Rectal smooth muscle tissue (tissue), 1 donor: ENCODE measurements around the gene C1orf116.

Experiments used
- H3K27ac ChIP-seq: one replicate; pipeline ENCODE4 v1.7.0; 2013; ENCODE audit warnings: low read depth, low read length, inconsistent platforms
- H3K27me3 ChIP-seq: one replicate; pipeline ENCODE4 v1.7.0; 2013; ENCODE audit warnings: low read length; ENCODE audit not compliant: control insufficient read depth, insufficient read depth
- H3K36me3 ChIP-seq: one replicate; pipeline ENCODE4 v1.7.0; 2013; ENCODE audit warnings: low read length; ENCODE audit not compliant: control insufficient read depth, insufficient read depth
- H3K4me1 ChIP-seq: one replicate; pipeline ENCODE4 v1.7.0; 2013; ENCODE audit warnings: low read length; ENCODE audit not compliant: control insufficient read depth, insufficient read depth
- H3K4me3 ChIP-seq: one replicate; pipeline ENCODE4 v1.7.0; 2013; ENCODE audit warnings: low read length
- H3K9ac ChIP-seq: one replicate; pipeline ENCODE4 v1.7.0; 2013; ENCODE audit warnings: low read length

Gene C1orf116

DNA sequence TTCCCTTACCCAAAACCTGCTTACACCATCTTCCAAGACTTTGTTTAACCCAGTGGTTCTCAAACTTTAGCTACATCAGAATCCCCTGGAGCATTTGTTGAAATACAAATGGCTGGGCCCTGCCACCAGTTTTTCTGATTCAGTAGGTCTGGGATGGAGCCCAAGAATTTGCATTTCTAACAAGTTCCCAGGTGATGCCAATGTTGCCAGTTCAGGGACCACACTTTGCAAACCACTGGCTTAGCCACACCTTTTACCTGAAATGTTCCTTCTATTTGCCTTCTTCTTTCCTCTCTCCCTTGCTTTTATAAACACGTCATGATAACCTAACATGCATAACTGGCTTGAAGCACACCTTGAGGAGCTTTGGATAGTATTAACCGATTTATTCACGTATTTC lies 46.2 kb downstream of the C1orf116 start:
- H3K27me3 ChIP-seq, result no peaks in the 10 kb centered on the region
- no peak overlapping the region for H3K9ac ChIP-seq
- H3K27ac ChIP-seq, result no peak overlapping the region
- no peak overlapping the region for H3K4me3 ChIP-seq
- H3K4me1 ChIP-seq, result no peaks in the 10 kb centered on the region
- no peaks in the 10 kb centered on the region for H3K36me3 ChIP-seq

DNA sequence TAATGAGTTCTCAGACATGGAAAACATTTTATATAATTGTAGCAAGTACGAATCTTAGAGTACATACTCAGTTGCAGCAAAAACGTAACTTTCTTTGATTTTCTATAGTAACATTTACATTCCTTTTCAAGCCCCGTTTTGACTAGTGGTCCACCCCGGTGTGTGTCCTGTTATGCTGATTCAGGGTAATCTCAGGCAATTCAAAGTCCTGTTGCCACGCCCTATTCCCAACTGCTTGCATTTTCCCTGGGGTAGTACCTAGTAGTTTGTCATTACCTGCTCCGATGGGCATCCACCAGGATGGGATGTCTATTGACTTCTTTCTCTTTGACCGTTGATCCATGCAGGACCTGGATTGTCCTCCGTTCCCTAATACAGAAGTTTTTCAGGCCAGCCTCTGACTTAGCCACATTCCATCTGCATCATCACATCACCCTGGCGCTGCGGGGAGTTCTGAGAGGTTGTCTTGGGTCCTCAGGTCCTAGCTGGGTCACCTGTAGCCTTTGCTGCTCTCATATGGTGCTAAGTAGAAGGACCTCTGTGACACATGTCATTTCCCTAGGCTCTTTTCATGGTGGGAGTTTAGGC lies 47.3 kb downstream of the C1orf116 start:
- H3K36me3 ChIP-seq, result no peaks in the 10 kb centered on the region
- H3K9ac ChIP-seq, result no peak overlapping the region
- H3K4me3 ChIP-seq, result no peak overlapping the region
- no peak overlapping the region for H3K27ac ChIP-seq
- H3K4me1 ChIP-seq, result no peaks in the 10 kb centered on the region
- no peaks in the 10 kb centered on the region for H3K27me3 ChIP-seq

- no peaks in the 10 kb centered on the region for H3K36me3 ChIP-seq
- H3K27me3 ChIP-seq, result no peaks in the 10 kb centered on the region
- no peaks in the 10 kb centered on the region for H3K4me1 ChIP-seq
- H3K4me3 ChIP-seq, result no peak overlapping the region
- H3K27ac ChIP-seq, result no peak overlapping the region
- no peak overlapping the region for H3K9ac ChIP-seq
Observed at GRCh38 chr1:206982216-206982615, 50.3 kb downstream of the C1orf116 start.

DNA sequence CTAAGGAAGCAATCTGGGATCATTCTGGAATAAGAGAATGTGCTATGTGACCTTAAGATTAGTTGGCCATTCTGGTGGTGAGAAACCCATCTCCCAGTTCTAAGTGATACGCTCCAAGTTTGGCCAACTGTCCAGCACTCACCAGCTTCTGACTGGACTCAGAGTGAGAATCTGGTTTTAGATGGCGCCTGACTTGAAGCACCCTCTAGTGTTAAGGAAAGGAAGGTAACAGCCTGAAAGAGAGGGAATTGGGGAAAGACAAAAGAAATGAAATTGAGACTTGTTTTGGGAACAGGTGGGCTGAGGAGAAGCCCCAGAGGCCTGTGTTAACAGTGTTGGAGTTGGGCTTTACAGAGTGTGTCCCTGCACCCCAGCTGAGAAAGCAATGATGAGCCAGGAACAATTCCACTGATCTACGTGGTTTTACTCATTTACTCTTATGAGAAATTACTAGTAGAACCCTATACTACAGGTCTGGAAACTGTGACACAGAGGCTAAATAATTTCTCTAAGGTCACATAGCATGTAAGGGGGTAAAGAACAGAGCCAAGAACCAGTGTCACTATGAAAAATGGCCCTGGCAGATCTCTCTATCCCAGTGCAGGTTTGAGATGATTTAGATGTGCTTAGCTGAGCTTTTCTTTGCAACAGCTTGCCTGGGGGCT lies 53.0 kb downstream of the C1orf116 start:
- no peak overlapping the region for H3K9ac ChIP-seq
- H3K27ac ChIP-seq, result no peak overlapping the region
- no peaks in the 10 kb centered on the region for H3K36me3 ChIP-seq
- no peaks in the 10 kb centered on the region for H3K27me3 ChIP-seq
- no peak overlapping the region for H3K4me3 ChIP-seq
- no peaks in the 10 kb centered on the region for H3K4me1 ChIP-seq

- Histone ChIP-seq H3K4me3 (no peak overlapping the region), H3K9ac (no peak overlapping the region), H3K36me3 (no peaks in the 10 kb centered on the region), H3K27ac (no peak overlapping the region), H3K4me1 (no peaks in the 10 kb centered on the region), H3K27me3 (no peaks in the 10 kb centered on the region)
Observed at GRCh38 chr1:206978259-206978658, 54.3 kb downstream of the C1orf116 start.

DNA sequence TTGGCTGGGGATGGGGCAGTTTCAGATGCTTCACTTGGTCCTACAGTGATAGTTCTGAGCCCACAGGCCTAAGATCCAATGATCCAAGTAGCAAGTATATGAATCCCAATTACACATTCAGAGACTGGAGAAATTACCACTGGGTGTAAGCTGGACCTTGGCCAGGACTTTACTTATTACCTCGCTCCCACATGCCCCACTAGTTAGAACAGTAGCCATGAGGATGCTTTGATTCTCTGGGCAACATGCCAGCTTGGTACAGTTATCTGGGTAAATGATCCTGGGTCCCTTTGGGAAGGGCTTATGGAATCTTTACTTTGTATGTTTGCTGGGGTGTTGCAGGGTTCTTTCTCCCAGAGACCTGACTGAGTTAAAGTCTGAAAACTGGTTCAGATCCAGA lies 57.2 kb downstream of the C1orf116 start:
- Histone ChIP-seq H3K4me1 (no peaks in the 10 kb centered on the region), H3K27me3 (no peaks in the 10 kb centered on the region), H3K4me3 (no peak overlapping the region), H3K9ac (no peak overlapping the region), H3K27ac (no peak overlapping the region), H3K36me3 (no peaks in the 10 kb centered on the region)

- Histone ChIP-seq H3K27ac (no peak overlapping the region), H3K36me3 (no peaks in the 10 kb centered on the region)
Observed at GRCh38 chr1:206974140-206974539, 58.4 kb downstream of the C1orf116 start.

GRCh38 chr1:206972728-206973127 lies 59.8 kb downstream of the C1orf116 start:
- H3K27me3 ChIP-seq, result no peaks in the 10 kb centered on the region
- no peak overlapping the region for H3K27ac ChIP-seq
- no peak overlapping the region for H3K4me3 ChIP-seq
- no peaks in the 10 kb centered on the region for H3K36me3 ChIP-seq
- H3K9ac ChIP-seq, result no peak overlapping the region
- H3K4me1 ChIP-seq, result no peaks in the 10 kb centered on the region

More at GRCh38 chr1:206974140-206974539, 58.4 kb downstream of the C1orf116 start:
- Histone ChIP-seq H3K4me1 (no peaks in the 10 kb centered on the region), H3K27me3 (no peaks in the 10 kb centered on the region), H3K4me3 (no peak overlapping the region), H3K9ac (no peak overlapping the region)

GRCh38 chr1:206971029-206971655 lies 61.4 kb downstream of the C1orf116 start:
- Histone ChIP-seq H3K27me3 (no peaks in the 10 kb centered on the region), H3K9ac (no peak overlapping the region), H3K27ac (no peak overlapping the region), H3K4me3 (no peak overlapping the region), H3K36me3 (no peaks in the 10 kb centered on the region), H3K4me1 (no peaks in the 10 kb centered on the region)

DNA sequence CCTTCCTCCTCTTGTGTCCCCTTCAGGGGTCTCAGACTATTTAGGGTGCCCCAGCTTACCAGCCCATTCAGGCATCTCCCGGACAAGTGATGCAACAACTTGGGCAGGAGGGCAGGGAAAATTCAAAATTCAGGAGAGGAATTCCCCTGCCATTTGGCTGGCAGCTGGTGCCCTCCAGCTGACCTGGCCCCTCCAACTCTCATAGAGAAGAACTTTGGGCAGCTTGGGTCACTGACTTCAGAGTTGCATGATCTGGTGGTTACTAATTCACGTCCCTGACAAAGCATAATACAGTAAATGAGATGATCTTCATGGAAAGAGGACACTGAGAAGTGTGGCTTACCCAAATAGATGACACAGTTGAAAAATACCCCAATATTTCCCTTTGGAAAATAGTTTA lies 62.1 kb downstream of the C1orf116 start, which contains the start of gene FCAMR:
Gene FCAMR, minus strand, starts transcription at position 15 of the 400 bp plus-strand sequence. CDS start 335 bp downstream, outside the sequence.
- H3K4me3 ChIP-seq, result no peak within 1 kb of the TSS
- H3K36me3 ChIP-seq, result no peaks in the 10 kb centered on the region
- no peaks in the 10 kb centered on the region for H3K27me3 ChIP-seq
- no peak within 1 kb of the TSS for H3K27ac ChIP-seq
- H3K9ac ChIP-seq, result no peak within 1 kb of the TSS
- H3K4me1 ChIP-seq, result no peaks in the 10 kb centered on the region

GRCh38 chr1:206969090-206969489 lies 63.5 kb downstream of the C1orf116 start:
- no peak overlapping the region for H3K27ac ChIP-seq
- no peaks in the 10 kb centered on the region for H3K4me1 ChIP-seq
- H3K36me3 ChIP-seq, result no peaks in the 10 kb centered on the region
- H3K9ac ChIP-seq, result no peak overlapping the region
- no peaks in the 10 kb centered on the region for H3K27me3 ChIP-seq
- no peak overlapping the region for H3K4me3 ChIP-seq
